OCI-M2 (cell line): Measurements from ENCODE around the gene RBX1.

Experiments
- DNase-seq: peaks from one replicate; lab custom pipeline; 2025; ENCODE audit not compliant: unreplicated experiment; lab: John Stamatoyannopoulos, UW

Gene RBX1

DNA sequence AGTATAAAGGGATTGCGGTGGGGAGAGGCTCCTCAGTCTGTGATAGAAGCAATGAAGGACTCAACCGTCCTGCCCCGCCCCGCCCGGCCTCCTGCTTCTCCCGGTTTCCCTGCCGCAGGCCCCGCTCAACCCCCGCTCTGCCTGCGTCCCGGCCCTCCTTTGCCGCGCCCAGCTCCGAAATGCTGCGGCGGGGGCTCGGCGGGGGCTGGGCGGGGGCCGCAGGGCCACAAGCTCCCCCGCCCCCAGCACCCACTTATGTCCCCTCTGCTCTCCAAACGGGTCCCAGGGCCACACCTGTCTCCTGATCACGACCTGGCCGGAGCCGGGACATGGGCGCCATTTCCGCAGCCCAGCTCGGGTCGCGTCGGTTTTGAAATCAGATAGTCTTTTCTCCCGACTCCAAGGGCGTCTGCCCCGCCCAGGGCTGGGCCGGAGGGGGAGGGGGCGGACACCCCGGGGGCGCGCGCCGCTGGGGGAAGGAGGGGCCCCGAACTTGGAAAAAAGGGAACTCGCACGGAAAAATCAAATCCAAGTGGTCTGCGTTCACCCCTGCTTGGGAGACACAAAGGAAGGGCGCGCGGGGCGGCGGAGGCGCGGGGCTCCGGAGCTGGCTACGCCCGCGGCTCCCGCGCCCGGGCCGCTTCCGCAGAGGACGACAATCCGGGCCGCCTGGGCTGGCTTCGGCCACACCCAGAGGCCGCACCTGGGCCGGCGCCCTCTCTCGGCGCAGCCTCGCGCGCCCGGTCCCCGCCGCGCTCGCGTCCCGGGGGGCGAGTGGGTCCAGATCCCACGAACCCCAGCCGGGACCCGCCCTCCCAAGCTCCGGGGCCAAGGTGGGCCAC is 70.7 kb downstream of the RBX1 start:
- DNase-seq: no peak

DNA sequence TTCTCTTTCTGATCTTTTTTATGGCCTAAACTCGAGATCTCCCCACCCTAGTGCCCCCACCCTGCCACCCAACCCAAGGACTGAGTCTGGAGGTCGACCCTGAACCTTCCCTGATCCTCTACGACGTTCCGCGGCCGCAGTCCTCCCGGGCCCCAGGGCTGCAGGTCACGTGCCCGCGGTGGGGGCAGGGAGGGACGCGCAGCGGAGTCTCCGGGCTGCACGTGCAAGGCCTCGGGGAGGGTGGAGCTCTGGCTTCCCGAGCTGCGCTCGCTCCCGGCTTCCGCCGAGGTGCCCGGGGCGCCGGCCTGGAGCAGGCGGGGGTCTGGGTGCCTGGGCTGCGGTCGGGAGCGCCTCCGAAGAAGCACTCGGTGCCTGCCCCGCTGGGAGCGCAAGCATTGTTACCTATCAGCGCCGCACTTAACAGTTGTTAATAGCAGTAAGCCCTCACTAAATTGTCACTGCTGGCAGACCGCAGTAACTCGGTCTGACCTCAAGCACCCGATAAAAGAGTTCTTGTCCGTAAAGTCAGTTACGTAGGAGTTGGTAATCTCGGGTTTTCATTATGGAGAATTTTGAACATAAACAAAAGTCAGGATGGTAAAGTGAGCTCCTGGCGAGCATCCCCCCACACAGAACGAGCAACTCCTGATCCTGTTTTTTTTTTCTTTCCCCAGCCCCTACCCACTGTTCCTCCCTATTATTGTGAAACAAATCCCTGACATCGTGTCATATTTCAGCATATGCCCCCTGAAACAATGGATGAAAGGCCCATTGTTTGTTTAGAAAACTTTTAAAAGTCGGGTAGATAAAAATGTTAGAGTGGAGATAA is 71.5 kb downstream of the RBX1 start:
- DNase-seq: no peak
